DOHH2 (cell line): ENCODE measurements around the gene SLCO1B1.

Experiments used
- H3F3A ChIP-seq: fragments of 200-600 bp; sonication (generic), shearing (Covaris generic); 2 replicates; pipeline ENCODE4 v1.6.0; 2016; ENCODE audit warnings: antibody characterized with exemption, mild to moderate bottlenecking; ENCODE audit not compliant: control insufficient read depth, insufficient read depth
- H3K27ac ChIP-seq: fragments of 200-600 bp; sonication (generic); 2 replicates; pipeline ENCODE4 v1.5.1; 2014; ENCODE audit warnings: low read depth, mild to moderate bottlenecking, low read length, moderate library complexity
- H3K27me3 ChIP-seq: fragments of 200-600 bp; sonication (generic); 2 replicates; pipeline ENCODE4 v1.6.1; 2014; ENCODE audit warnings: mild to moderate bottlenecking, low read length, mixed read lengths; ENCODE audit not compliant: control insufficient read depth
- H3K36me3 ChIP-seq: fragments of 200-600 bp; sonication (generic); 2 replicates; pipeline ENCODE4 v1.6.1; 2014; ENCODE audit warnings: mild to moderate bottlenecking, low read length, moderate library complexity, mixed read lengths; ENCODE audit not compliant: control insufficient read depth
- H3K4me1 ChIP-seq: fragments of 200-600 bp; sonication (generic); 2 replicates; pipeline ENCODE4 v1.6.1; 2014; ENCODE audit warnings: mild to moderate bottlenecking, low read length, mixed read lengths; ENCODE audit not compliant: control insufficient read depth
- H3K4me2 ChIP-seq: fragments of 200-600 bp; sonication (generic); 2 replicates; pipeline ENCODE4 v1.6.0; 2014; ENCODE audit warnings: mild to moderate bottlenecking, low read length, moderate library complexity
- H3K4me3 ChIP-seq: fragments of 200-600 bp; sonication (generic); 2 replicates; pipeline ENCODE4 v1.5.1; 2014; ENCODE audit warnings: mild to moderate bottlenecking, low read length, mixed read lengths
- H3K79me2 ChIP-seq: fragments of 200-600 bp; sonication (generic); 2 replicates; pipeline ENCODE4 v1.6.1; 2014; ENCODE audit warnings: mild to moderate bottlenecking, low read length, mixed read lengths; ENCODE audit not compliant: control insufficient read depth
- H3K9me2 ChIP-seq: fragments of 200-600 bp; sonication (generic); replicated peaks from 2 replicates; pipeline ENCODE4 v1.6.1; 2014; ENCODE audit warnings: mild to moderate bottlenecking, low read length, mixed read lengths; ENCODE audit not compliant: control insufficient read depth
- H3K9me3 ChIP-seq: fragments of 200-600 bp; sonication (generic); 2 replicates; pipeline ENCODE4 v1.6.1; 2014; ENCODE audit warnings: antibody characterized with exemption, low read length, mixed read lengths; ENCODE audit not compliant: control insufficient read depth, insufficient read depth
- H4K20me1 ChIP-seq: fragments of 200-600 bp; sonication (generic); 2 replicates; pipeline ENCODE4 v1.6.0; 2014; ENCODE audit warnings: low read depth, mild to moderate bottlenecking, antibody characterized with exemption, low read length, moderate library complexity; ENCODE audit not compliant: control insufficient read depth, insufficient read depth
- CTCF ChIP-seq: fragments of 200-600 bp; sonication (generic); IDR thresholded peaks from one replicate; pipeline ENCODE4 v1.5.1; 2014; ENCODE audit warnings: antibody characterized with exemption, mild to moderate bottlenecking, low read depth, low read length; ENCODE audit not compliant: poor library complexity, severe bottlenecking
- EZH2phosphoT487 ChIP-seq: fragments of 200-600 bp; sonication (generic); IDR thresholded peaks from 2 replicates; pipeline ENCODE4 v1.6.1; 2017; ENCODE audit warnings: borderline replicate concordance, mild to moderate bottlenecking, antibody characterized with exemption, low read length, moderate library complexity, mixed read lengths

SLCO1B1 gene

DNA sequence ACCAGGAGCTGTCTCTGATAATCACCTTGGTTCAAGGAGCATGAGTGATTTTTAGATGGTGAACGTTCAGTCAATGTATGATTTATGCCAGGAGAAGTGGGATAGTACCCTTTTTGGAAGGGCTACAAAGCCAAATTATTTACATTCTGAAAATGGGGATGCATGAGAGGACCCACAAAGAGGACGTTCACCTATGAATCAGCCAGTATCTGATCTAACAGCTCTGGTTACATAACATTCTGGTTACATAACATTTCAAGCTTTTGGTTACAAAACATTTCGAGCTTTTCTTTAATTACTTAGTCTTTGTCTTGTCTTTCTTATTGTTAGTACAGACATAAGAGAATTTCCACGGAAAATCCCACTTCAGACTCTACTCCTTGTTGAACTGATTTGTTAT lies 134.9 kb downstream of the SLCO1B1 start:
- no peaks in the 10 kb centered on the region for H4K20me1 ChIP-seq
- no peaks in the 10 kb centered on the region for H3K27me3 ChIP-seq
- no peaks in the 10 kb centered on the region; the same call in 1 of the 2 replicates for H3K9me2 ChIP-seq
- H3F3A ChIP-seq: no peaks in the 10 kb centered on the region
- no peaks in the 10 kb centered on the region for H3K79me2 ChIP-seq
- H3K27ac ChIP-seq: no peak overlapping the region
- no peak for TF ChIP-seq EZH2phosphoT487
- no peaks in the 10 kb centered on the region for H3K9me3 ChIP-seq
- H3K4me3 ChIP-seq: no peak overlapping the region
- no peak overlapping the region for H3K4me2 ChIP-seq
- no peaks in the 10 kb centered on the region for H3K4me1 ChIP-seq
- H3K36me3 ChIP-seq: no peaks in the 10 kb centered on the region

DNA sequence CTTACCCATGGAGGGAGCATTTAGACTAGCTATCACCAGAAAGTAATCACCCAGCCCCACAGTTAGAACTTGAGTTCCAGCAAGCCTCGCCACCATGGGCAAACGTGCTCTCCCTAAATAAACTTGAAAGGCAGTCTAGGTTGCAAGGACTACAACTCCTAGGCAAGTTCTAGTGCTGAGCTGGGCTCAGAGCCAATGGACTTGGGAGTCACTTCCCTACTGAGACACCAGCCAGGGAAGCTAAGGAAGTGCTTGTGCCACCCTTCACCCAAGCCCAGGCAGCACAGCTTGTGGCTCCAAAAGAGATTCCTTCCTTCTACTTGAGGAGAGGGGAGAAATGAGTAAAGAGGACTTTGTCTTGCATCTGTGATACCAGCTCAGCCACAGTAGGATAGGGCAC lies 145.8 kb downstream of the SLCO1B1 start:
- Histone ChIP-seq H3K4me2 (no peak overlapping the region), H4K20me1 (no peaks in the 10 kb centered on the region), H3K27me3 (no peaks in the 10 kb centered on the region), H3K4me3 (no peak overlapping the region), H3K4me1 (no peaks in the 10 kb centered on the region), H3F3A (no peaks in the 10 kb centered on the region), H3K27ac (no peak overlapping the region), H3K9me3 (no peaks in the 10 kb centered on the region), H3K36me3 (no peaks in the 10 kb centered on the region), H3K9me2 (no peaks in the 10 kb centered on the region), H3K79me2 (no peaks in the 10 kb centered on the region)
- TF ChIP-seq CTCF: no peak
- no peak for TF ChIP-seq EZH2phosphoT487
